GM19452 (cell line): ENCODE results near the gene TRIM31.
"Not testable (repeated sequence)": the region's sequence is repeated elsewhere in the genome, so short reads cannot be mapped to it uniquely, and the experiment has no call there.

ENCODE experiments used
- ATAC-seq: cut with Tn5 transposase; IDR thresholded peaks from one replicate; pipeline ENCODE4 v1.9.1; 2021; ENCODE audit not compliant: unreplicated experiment

TRIM31 gene

DNA sequence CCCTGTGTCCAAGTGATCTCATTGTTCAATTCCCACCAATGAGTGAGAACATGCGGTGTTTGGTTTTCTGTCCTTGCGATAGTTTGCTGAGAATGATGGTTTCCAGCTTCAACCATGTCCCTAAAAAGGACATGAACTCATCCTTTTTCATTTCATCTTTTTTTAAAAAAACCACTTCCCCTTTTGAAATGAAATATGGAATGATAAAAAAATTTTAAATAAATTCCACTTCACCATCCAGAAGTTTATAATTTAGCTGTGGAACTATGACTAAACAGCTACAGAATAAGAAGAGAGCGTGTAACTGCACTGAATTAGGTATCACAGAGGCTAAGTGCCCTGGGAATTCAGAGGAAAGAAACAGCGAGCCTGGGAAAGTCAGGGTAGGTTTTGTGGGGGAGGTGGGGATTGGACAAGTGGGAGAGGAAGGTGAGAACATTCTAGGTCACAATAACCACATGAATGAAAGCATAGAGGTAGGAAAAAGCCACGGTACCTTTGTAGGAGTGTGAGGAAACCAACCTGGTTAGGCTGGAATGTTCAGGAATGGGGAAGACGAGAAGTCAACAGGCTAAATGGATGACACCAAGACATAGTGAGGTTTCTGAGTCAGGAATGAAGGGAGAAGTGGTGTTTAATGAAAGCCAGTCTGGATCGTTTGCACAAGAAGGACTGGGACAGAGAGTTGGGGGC lies 37.1 kb upstream of the TRIM31 start:
- no peak for ATAC-seq

DNA sequence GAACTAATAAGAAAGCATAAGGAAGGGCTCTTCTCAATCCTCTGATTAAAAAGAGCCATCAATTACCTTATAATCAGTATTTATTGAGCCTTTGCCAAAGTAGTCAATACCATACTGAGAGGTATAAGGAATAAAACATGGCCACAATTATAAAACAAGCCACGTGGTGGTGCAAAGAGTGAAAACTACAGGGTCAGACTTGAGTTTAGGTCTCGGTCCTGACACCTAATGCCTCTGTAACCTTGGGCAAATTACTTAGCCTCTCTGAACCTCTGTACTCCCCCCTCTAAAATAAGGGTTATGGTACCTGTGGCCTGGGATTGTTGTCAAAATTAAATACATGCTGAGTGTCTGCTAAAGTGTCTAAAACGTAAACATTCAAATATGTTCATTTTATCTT lies 36.3 kb upstream of the TRIM31 start:
- no peak for ATAC-seq

- ATAC-seq, result no peak
These were observed 34.2 kb upstream of the TRIM31 start for GRCh38 chr6:30147096-30147495.

GRCh38 chr6:30145818-30146217 lies 32.9 kb upstream of the TRIM31 start:
- no peak for ATAC-seq

- ATAC-seq, result no peak
These were observed 31.9 kb upstream of the TRIM31 start for GRCh38 chr6:30144811-30145210.

GRCh38 chr6:30143780-30144179 lies 30.9 kb upstream of the TRIM31 start:
- ATAC-seq, result no peak

- no peak for ATAC-seq
These were observed 29.8 kb upstream of the TRIM31 start for GRCh38 chr6:30142665-30143064.

GRCh38 chr6:30140240-30140639 lies 27.4 kb upstream of the TRIM31 start:
- not testable (repeated sequence) for ATAC-seq

DNA sequence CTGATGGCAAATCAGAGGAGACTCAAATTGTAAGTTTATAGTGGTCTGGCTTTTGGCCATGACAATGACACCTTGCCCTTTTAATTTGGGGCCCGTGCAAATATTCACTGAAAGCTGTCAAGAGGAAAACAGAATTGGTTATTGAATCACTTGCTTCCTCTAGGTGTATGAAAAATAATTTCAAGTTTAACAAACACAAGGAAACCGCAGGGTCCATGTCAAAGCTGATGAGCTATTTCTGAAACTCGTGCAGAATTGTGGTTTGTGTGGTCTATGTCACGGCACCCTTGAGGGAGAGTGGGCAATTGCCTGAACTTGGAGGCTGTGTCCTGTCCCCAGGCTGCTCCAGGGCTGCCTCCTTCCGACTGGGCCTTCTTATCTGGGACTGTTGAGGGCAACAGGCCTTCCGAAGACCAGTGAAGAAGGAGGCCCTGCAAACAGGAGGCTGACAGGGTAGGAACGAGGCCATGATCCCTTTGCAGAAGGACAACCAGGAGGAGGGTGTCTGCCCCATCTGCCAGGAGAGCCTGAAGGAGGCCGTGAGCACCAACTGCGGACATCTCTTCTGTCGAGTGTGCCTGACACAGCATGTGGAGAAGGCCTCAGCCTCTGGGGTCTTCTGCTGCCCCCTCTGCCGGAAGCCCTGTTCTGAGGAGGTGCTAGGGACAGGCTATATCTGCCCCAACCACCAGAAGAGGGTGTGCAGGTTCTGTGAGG lies 23.8 kb upstream of the TRIM31 start:
- no peak for ATAC-seq

DNA sequence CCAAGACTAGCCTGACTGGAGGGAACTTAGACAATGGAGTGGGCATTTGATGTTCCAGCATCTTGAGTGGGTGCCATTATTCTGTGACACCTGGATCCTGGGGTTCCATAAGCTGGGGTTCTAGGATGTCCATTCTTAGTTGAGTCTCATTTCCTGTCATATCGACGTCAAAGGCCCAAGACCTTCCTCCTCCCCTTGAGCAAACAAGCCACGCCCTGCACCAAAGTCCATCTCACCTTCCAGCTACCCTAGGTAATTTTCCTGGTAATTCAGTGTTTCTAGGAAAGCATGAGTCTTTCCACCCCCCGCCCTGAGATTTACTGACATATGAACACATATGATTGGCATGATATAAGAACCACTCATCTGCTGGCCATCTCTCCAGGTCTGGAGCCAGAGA lies 22.9 kb upstream of the TRIM31 start, which contains the start of gene TRIM40:
TRIM40 (plus strand) TSS at position 384 of the 400 bp plus-strand sequence. CDS start 897 bp downstream, outside the sequence.
- ATAC-seq, result no peak

DNA sequence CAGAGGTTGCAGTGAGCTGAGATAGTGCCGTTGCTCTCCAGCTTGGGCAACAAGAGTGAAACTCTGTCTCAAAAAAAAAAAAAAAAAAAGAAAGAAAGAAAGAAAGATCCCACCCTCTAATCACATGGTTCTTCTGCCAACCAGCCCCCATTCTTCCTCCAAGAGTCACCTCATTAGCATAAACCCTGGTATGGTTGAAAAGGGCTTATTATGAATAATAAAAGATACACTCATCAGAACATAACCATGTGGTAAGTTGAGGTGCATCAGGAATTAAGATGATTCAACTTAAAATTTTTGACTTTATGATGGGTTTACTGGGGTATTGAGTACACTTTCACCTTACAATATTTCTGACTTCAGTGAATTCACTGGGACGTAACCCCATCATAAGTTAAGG lies 22.3 kb upstream of the TRIM31 start:
- no peak for ATAC-seq

DNA sequence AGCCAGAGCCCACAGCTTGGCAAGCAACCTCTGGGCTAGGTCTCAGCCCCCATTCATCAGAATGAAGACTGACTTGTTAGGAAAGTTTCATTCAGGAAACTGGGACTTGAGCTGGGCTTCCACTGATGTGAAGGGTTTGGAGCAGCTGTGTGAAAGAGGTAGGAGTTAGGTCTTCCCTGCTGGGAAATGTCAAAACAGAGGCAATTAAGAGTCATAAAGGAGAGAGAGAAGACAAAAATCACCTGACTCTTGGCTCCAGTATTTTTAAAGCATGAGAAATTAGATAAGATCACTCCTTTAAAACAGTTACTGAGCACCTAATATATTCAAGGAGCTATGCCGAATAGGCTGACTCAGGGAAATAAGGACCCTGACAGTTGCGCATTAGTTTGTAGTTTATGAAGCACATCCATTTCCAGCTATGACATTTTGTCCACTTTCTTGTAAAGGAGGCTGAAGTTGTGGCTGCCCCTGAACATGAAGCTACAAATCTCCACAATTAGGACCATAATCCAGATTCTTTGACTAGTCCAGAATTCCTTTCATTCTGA lies 19.1 kb upstream of the TRIM31 start:
- no peak for ATAC-seq

DNA sequence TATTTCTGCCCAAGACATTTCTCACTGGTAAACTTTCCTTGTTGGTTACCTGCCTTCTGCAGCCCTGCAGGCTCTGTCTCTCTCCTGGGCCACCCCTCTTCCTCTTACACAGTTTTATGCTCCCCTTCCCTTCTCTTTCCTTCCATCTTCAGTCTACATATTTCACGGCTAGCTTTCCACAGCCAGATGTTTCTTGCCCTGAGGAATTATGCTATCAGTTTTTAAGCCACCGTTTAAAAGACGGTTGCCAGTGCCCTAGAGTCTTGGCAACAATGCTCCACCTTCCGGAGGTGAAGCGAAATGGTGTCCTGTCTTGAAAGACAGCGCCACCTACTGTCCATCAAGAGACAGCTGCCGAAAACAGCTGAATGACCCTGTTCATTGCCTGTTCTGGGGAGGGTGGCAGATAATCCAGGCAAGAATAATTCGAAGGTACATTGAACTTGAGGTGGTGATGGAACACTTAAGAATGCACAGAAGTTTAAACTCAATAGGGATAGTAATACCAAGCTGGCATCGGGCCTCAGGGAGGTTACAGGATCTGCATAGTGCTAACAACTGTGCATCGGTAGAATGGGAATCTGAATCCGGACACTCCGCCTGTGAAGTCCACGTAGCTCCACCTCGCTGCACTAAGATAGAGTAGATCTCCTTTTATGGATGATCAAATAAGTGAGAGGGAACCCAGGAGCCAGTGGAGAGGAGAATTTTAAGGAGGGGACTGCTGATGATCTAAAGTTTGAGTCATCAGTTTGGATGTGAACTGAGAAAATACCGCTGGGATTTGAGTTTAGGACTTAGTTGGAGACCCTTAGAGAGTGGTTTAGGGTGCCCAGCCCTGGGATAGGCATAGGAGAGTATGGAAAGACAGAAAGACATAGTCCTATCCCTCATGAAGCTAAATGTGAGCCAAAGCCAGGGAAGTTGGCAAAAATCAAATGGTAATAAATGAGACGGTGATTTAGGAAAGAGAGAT lies 18.3 kb upstream of the TRIM31 start:
- ATAC-seq, result no peak

DNA sequence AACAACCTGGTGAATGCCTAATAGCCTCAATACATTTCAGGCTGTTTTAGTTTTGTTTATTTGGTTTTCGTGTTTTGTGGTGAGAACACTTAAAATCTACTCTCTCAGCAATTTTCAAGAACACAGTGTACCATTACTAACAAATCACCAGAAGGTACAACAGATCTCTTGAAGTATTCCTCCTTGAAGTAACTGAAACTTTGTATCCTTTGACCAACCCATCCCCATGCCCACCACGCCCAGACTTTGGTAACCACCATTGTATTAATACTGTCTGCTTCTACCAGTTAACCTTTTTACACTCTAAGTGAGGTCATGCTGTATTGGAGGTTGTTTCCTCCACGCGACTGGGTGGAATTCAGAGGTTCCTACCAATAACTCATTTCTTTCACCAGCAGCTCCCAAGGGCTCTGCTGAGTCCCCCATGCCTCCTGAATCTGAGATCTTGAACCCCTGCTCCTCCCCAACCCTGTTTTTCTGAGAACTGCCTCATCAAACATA lies 17.3 kb upstream of the TRIM31 start:
- ATAC-seq, result no peak

GRCh38 chr6:30129265-30130178 lies 16.6 kb upstream of the TRIM31 start:
- no peak for ATAC-seq

GRCh38 chr6:30127238-30128093 lies 14.6 kb upstream of the TRIM31 start:
- ATAC-seq, result no peak

- ATAC-seq, result no peak
These were observed 9.6 kb upstream of the TRIM31 start for GRCh38 chr6:30122515-30122914.

DNA sequence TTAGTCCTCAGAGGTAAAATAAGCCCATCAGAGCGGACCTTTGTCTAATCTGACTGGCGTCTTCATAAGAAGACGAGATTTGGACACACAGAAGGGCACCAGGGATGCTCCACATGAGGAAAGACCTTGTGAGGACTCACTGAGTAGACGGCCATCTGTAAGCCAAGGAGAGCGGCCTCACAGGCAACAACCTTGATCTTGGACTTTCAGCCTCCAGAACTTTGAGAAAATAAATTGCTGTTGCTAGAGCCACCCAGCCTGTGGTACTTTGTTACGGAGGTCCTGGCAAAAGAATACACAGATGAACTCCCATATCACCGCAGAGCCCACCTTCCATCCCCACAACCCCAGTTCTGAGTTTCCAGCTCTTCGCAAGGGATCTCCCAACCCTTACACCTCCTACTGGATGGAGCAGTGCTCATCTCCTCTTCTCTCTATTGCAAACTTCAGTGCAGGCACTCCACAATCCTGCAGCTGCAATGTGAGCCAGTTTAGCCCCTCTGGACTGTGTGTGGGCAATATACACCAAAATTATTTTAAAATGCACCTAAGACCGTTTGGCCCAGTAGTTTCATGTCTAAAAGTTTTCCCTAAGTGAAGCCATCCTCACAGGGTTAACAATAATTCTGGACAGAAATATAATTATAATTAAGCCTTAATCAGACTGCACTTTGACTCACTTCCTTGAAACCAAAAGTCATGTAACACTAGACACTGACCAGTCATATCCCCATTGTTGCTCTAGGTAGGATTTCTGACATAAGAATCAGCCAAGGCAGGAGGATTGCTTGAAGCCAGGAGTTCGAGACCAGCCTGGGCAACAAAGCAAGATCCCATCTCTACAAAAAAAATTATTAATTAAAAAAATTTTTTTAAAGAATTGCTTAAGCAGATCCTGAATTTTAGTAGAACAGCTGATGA lies 8.8 kb upstream of the TRIM31 start:
- no peak for ATAC-seq
